IPS-18a (cell line): ENCODE data around the gene SSBP4.

Experiments used
- H3K27ac ChIP-seq: one replicate; pipeline ENCODE4 v1.5.1; 2013; ENCODE audit warnings: low read length
- H3K27me3 ChIP-seq: one replicate; pipeline ENCODE4 v1.6.1; 2013; ENCODE audit warnings: mild to moderate bottlenecking, low read length; ENCODE audit not compliant: control insufficient read depth, insufficient read depth
- H3K36me3 ChIP-seq: one replicate; pipeline ENCODE4 v1.6.1; 2013; ENCODE audit warnings: low read depth, low read length; ENCODE audit not compliant: control insufficient read depth
- H3K4me1 ChIP-seq: one replicate; pipeline ENCODE4 v1.6.1; 2013; ENCODE audit warnings: low read depth, low read length; ENCODE audit not compliant: control insufficient read depth
- H3K4me3 ChIP-seq: one replicate; pipeline ENCODE4 v1.5.1; 2013; ENCODE audit warnings: low read length
- H3K9ac ChIP-seq: one replicate; pipeline ENCODE4 v1.6.1; 2013; ENCODE audit warnings: mild to moderate bottlenecking, low read length, moderate library complexity
- H3K9me3 ChIP-seq: one replicate; pipeline ENCODE4 v1.6.1; 2013; ENCODE audit warnings: low read depth, low read length; ENCODE audit not compliant: control insufficient read depth

SSBP4 gene

DNA sequence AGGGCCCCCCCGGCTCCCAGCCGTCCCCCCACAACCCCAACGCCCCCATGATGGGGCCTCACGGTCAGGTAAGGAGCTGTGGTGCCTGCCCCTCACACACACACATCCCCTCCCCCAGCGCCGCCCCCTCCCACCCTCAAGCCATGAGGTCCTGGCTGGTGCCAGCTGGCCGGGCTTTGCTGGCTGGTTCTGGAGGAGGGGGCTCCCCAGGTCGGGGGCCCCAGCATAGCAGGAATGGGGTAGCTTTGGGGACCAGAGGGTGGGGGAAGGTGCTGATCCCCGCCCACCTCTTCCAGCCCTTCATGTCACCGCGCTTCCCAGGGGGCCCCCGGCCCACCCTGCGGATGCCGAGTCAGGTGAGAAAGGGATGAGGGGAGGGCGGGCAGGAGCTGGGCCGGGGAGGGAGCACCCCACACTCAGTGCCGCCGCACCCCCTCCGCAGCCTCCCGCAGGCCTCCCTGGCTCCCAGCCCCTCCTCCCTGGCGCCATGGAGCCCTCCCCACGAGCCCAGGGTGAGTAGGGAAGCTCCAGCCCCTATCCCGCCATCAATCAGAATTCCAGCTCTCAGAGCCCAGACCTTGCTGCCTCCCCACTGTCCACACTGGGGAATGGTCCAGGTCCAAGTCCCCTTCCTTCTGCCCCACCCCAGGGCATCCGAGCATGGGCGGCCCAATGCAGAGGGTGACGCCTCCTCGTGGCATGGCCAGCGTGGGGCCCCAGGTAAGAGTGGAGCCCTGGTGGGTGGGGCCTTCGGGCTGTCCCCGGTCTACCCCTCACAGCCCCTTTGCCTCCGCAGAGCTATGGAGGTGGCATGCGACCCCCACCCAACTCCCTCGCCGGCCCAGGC, 12.4 kb downstream of the SSBP4 start:
- Histone ChIP-seq H3K4me1 (peaks cover 19% of the 10 kb centered on the region), H3K36me3 (peaks cover 12% of the 10 kb centered on the region), H3K9me3 (no peaks in the 10 kb centered on the region), H3K9ac (no peak overlapping the region), H3K27ac (no peak overlapping the region), H3K4me3 (no peak overlapping the region), H3K27me3 (no peaks in the 10 kb centered on the region)

DNA sequence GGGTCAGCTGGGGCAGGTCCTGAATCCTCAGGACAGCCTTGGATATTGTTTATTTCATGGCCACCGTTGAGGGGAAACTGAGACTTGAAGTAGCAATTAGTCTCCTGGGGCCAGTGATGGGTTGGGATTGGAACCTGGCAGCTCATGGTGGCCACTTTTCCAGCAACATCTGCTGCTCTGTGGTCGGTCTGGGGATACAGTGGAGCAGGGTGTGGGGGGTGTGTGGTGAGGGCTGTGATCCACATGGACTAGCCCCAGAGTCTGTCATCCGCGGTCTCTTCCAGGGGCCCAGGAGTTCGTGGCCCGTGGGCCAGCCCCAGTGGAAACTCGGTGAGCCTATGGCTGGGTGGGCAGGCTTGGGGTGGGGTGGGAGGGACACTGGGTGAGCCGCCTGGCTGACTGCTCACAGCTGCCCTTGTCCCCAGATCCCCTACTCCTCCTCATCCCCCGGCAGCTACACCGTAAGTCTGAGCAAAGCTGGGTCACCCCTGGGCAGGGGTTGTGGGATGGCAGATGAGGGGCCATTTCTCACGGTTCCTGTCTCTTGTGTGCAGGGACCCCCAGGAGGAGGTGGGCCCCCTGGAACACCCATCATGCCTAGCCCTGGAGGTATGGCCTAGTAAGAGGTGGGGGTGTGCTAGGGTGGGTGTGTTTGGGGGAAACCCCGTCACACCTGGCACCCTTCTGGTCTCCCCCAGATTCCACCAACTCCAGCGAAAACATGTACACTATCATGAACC, 13.2 kb downstream of the SSBP4 start:
- Histone ChIP-seq H3K4me3 (peak overlapping the region; percentile 53), H3K36me3 (peaks cover 12% of the 10 kb centered on the region), H3K9ac (peak overlapping the region; percentile 40), H3K27ac (no peak overlapping the region), H3K4me1 (peaks cover 19% of the 10 kb centered on the region), H3K27me3 (no peaks in the 10 kb centered on the region), H3K9me3 (no peaks in the 10 kb centered on the region)

DNA sequence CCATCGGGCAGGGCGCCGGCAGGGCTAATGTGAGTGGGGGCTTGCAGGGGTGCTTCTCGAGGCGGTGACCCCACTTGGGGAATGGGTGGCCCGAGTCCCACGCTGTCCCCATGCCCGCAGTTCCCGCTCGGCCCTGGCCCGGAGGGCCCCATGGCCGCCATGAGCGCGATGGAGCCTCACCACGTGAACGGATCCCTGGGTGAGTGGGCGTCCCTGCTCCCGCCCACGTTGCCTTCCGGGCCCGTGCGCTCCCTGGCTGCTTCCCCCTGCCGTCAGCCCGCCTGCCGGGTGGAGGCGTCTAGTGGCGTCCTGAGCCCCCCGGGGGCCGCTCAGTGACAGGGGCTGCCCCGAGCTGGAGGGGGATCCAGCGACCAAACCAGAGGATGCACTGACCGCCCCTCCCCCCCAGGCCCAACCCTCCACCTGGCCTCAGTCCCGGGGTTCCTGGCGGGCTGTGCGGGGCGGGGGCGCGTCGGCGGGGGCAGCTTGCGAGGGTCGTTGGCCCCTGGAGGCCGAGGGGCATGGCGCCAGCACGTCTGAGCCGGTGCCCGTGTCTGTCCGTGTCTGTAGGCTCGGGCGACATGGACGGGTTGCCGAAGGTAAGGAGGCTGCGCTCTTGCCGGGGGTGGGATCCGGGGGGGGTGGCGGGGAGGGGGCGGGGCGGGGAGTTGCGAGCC, 14.0 kb downstream of the SSBP4 start:
- Histone ChIP-seq H3K27ac (no peak overlapping the region), H3K9ac (peak overlapping the region; percentile 40), H3K4me3 (peak overlapping the region; percentile 53), H3K9me3 (no peaks in the 10 kb centered on the region), H3K36me3 (peaks cover 12% of the 10 kb centered on the region), H3K4me1 (peaks cover 19% of the 10 kb centered on the region), H3K27me3 (no peaks in the 10 kb centered on the region)

DNA sequence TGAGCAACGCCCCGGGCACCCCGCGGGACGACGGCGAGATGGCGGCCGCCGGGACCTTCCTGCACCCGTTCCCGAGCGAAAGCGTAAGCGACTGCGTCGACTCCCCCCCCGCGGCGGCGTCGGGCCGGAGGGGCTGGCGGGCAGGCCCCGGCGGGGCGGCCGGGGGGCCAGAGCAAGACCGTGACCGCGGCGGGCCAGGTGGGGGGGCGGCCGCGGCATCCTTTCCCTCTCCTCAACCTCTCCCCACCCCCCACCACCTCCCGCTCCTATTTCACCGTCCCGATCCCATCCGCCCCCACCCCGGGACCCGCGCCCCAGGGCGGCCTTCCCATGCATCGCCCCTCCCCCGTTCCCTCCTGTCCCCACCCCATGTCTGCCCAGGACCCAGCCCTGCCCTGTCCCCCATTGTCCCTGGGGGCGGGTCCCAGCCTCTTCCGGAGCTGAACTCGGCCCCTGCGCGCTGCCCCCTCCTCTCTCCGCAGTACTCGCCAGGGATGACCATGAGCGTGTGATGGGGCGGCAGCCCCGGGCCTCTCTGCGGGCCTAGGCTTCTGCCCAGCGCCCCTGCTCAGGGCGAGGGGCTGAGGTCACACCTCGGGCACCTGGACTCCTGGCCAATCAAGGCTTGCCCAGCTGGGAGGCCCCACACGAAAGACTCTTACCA, 14.7 kb downstream of the SSBP4 start:
- H3K9ac ChIP-seq, result no peak overlapping the region
- H3K36me3 ChIP-seq, result peaks cover 12% of the 10 kb centered on the region
- H3K27ac ChIP-seq, result no peak overlapping the region
- no peaks in the 10 kb centered on the region for H3K9me3 ChIP-seq
- H3K4me1 ChIP-seq, result peaks cover 18% of the 10 kb centered on the region
- peak overlapping the region; percentile 46 for H3K4me3 ChIP-seq
- H3K27me3 ChIP-seq, result no peaks in the 10 kb centered on the region

DNA sequence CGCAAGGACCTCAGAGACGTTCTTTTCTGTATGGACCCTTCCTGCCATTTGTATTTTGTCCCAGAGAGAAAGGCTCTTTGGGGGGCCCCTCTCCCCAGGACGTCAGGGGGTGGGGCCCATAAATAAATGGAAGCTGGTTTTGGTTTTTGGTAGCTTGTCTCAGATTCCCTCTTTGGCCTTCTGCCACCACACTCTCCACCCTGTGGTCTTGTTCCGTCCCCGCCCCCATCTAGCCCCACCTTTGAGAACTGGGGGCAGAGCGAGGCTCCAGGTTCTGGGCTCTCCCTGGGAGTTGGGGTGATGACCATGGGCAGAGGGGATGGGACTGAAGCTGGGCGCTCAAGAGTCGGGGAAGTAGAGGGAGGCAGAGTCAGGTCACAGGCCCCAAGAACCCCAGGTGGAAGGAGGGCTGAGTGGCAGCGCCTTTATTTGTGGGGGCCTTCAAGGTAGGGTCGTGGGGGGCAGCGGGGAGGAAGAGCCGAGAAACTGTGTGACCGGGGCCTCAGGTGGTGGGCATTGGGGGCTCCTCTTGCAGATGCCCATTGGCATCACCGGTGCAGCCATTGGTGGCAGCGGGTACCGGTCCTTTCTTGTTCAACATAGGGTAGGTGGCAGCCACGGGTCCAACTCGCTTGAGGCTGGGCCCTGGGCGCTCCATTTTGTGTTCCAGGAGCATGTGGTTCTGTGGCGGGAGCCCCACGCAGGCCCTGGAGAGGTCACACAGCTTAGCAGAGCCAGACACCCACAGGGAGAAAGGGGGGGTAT, 15.4 kb downstream of the SSBP4 start:
- peak overlapping the region; percentile 46 for H3K4me3 ChIP-seq
- no peak overlapping the region for H3K9ac ChIP-seq
- peaks cover 23% of the 10 kb centered on the region for H3K4me1 ChIP-seq
- H3K27me3 ChIP-seq, result no peaks in the 10 kb centered on the region
- no peak overlapping the region for H3K27ac ChIP-seq
- H3K9me3 ChIP-seq, result no peaks in the 10 kb centered on the region
- H3K36me3 ChIP-seq, result peaks cover 12% of the 10 kb centered on the region

DNA sequence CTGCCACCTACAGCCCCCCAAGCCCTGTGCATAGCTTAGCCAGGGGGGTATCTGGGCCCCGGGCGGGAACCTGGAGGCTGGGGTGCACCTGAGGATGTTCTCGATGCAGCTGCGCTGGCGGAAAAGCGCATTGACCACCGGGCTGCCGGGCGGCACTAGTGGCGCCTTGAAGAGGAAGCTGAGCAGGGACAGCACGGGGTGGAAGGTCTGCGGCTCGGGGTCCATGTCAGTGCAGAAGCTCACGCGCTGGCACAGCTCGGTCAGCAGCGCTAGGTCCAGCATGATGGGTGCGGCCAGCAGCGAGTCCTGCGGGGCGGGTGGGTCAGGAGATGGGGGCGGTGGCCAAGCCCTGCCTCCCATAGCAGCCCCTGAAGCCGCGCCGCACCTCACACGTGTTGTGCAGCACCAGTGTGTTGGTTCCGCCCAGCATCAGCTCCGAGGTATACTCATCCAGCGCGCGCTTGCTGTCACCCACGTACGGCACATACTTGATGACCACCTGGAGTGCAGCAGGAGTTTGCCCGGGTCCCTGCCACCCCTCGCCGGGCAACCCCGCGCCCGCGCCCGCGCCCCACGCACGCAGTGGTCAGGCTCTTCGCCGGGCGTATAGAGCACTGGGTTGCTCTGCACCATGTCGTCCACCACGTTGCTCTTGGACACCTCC, 16.1 kb downstream of the SSBP4 start:
- Histone ChIP-seq H3K9ac (no peak overlapping the region), H3K27me3 (no peaks in the 10 kb centered on the region), H3K36me3 (peaks cover 12% of the 10 kb centered on the region), H3K9me3 (no peaks in the 10 kb centered on the region), H3K4me1 (peaks cover 19% of the 10 kb centered on the region), H3K27ac (no peak overlapping the region), H3K4me3 (no peak overlapping the region)

DNA sequence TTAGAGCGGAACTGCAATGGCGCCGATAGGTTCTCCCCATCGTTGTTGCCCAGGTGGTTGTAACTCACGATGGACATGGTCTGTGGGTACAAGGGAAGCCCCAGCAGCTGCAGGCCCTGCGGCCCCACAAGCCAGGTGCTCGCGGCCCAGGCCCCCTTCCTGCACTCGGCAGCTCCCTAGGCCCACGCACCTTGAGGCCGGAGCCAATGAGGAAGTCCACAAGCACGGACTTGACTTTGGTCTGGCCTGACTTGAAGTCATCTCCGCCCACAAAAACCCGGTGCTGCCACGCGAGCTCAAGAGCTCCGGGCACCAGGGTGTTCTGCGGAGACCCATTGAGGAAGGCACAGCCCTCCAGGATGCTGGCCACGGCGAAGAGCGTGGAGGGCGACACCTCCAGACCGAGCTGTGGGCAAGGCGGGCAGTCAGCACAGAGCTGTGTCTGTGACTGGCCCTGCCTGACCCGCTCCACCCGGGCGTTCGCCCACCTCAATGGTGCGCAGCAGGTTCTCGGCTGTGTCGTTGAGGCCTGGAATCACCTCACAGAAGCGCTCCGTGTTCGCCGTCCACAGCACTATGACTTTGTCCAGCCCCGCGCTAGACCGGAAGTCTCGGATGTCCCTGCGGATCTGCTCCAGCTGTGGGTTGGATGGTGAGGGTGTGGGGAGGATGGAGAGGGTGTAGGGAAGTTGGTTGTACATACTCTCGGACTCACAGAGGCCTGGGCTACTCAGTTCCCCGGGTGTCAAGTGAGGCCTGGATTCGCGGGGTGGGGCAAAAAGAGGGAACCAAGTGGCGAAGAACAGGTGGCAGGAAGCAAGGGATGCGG, 16.9 kb downstream of the SSBP4 start:
- H3K36me3 ChIP-seq, result peaks cover 12% of the 10 kb centered on the region
- peaks cover 19% of the 10 kb centered on the region for H3K4me1 ChIP-seq
- peak overlapping the region; percentile 67 for H3K4me3 ChIP-seq
- H3K9me3 ChIP-seq, result no peaks in the 10 kb centered on the region
- no peak overlapping the region for H3K9ac ChIP-seq
- H3K27me3 ChIP-seq, result no peaks in the 10 kb centered on the region
- no peak overlapping the region for H3K27ac ChIP-seq

DNA sequence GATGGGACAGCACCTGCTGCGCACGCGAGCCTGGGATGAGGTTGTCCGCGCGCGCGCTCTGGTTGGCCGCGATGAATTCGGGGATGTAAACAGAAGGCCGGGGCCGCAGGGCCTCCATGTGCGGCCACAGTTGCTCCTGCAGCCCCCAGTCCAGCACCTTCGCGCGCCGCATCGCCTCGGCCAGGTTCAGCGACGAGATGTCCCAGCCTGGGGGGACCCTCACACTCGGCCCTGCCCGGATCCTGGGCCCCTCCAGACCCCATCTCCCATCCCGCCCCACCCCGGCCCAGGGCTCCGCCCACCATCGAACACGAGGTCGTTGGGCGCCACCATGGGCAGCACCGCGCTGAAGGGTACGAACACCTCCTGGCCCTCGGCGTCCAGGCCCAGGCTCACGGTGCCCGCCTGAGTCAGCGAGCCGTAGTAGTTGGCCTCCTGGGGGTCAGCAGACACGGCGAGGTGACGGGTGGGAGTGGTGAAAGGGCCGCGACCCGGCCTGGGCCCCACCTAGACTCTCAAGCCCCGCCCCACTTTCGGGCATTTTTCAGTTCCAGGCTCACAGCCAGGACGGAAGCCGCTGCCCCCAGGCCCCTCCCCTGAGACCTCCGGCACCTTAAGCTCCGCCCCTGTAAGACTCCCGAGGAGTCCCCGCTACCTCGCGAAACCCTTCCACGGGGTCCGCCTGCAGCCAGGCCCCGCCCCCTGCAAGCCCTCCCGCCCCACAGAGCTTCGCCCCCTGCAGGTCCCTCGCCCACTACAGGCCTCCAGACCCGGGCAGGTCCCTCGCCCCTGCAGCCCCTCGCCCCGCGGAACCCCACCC, 17.7 kb downstream of the SSBP4 start:
- Histone ChIP-seq H3K36me3 (peaks cover 12% of the 10 kb centered on the region), H3K9ac (peak overlapping the region; percentile 50), H3K27me3 (no peaks in the 10 kb centered on the region), H3K9me3 (no peaks in the 10 kb centered on the region), H3K27ac (no peak overlapping the region), H3K4me1 (peaks cover 19% of the 10 kb centered on the region), H3K4me3 (peak overlapping the region; percentile 67)

DNA sequence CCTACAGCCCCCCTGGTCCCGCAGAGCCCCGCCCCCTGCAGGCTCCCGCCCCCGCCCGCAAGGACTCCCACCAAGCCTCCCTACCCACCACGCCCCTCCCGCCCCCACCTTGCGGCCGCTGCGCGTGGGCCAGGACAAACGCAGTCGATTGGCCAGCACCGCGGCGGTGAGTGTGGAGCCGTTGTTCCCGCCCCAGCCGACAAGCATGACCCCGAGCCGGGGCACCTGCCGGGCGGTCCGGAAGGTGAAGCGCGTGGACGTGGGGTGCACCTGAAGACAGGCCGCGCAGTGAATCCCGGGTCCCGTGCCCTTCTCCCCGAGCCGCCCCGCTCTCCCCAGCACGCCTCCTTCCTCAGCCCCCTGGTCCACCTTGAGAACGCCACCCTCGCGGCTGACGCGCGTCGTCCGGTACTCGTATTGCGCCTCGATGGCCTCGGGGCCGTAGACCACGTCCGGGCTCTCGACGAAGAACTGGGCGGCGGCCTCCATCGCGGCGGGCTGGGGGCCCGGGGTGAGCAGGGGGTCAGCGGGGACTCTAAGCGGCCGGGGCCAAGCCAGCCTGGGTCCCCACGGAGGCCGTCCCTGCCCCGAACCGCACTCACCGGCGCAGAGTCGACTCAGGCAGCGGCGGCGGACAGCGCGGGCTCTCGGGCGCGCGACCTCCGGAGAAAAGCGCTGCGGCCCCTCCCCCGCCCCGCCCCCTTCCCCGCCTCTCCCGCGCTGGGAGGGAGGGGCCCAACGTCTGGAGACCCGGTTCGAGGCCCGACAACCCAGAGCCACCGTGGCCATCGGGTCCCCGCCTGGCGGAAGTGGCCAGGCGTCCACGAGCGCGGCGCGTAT, 18.5 kb downstream of the SSBP4 start, which contains the start of gene ISYNA1:
Gene ISYNA1 (minus strand): TSS at position 643 of the 840 bp plus-strand sequence. CDS start 154 bp downstream, at position 489.
- H3K27me3 ChIP-seq, result no peaks in the 10 kb centered on the region

More for the DNA sequence above, 18.5 kb downstream of the SSBP4 start, which contains the start of gene ISYNA1:
- no peaks in the 10 kb centered on the region for H3K9me3 ChIP-seq
- H3K4me3 ChIP-seq, result peak within 1 kb of the TSS; percentile 67
- peaks cover 16% of the 10 kb centered on the region for H3K4me1 ChIP-seq
- peaks cover 12% of the 10 kb centered on the region for H3K36me3 ChIP-seq
- H3K27ac ChIP-seq, result no peak within 1 kb of the TSS
- peak within 1 kb of the TSS; percentile 50 for H3K9ac ChIP-seq
